NCI-H187 (cell line): ENCODE data around the gene CLEC16A.

Experiments used
- DNase-seq, 2 experiments: peaks; one replicate each; lab custom pipeline; 2025; lab: John Stamatoyannopoulos, UW

The CLEC16A gene

DNA sequence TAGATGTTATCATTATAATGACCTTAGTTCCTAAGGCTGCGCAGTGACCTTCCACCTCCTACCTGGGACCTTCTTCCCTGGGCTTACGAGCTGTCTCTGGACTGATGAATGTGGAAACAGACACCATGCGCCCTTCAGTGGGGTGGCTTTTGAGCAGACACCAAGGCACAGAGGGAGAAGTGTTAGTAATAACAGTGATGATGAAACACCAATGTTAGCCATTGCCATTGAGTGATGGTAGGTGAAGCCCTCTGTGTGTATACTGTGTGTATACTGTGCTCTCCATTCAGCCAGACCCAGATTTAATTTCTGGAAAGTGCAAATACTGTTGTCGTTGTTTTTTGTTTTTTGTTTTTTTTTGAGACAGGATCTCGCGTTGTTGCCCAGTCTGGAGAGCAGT lies 44.5 kb downstream of the CLEC16A start:
- no peak for DNase-seq

DNA sequence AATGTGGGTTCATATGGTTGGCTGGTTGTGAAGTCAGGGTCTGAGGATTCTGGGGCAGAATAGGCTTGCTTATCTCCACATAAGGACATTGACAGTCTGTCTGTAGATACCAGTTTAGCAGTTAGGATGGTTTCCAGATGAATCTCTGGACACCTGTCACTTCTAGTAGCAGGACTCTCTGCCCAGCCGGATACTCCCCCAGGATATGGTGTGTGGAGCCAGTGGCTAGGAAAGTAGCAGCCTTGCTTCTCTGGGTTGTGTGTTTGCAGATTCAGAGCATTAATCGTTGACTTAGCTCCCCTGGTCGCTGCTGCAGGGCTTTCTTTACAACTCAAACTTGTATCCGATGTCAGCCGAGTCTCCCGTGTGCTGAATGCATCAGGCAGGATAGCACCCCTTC lies 45.2 kb downstream of the CLEC16A start:
- no peak for DNase-seq

DNA sequence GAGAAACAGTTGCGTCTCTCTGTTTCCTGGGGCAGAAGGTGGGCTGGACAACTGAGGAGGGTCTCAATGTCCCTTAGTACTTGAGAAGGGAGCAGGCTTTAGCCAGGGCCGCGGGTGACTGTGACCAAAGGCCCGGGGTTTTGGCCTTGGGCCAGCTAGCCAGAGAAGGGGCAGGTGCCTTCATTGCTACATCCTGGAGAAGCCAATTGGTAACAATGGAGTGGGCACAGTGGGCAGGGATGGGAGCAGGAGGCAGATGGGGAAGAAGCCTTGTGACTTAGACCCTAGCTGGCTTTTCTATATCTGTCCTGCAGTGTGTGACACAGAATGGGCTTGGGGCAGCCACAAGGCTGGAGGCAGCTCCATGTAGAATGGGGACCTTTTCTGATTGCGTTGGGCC lies 46.0 kb downstream of the CLEC16A start:
- DNase-seq: no peak

DNA sequence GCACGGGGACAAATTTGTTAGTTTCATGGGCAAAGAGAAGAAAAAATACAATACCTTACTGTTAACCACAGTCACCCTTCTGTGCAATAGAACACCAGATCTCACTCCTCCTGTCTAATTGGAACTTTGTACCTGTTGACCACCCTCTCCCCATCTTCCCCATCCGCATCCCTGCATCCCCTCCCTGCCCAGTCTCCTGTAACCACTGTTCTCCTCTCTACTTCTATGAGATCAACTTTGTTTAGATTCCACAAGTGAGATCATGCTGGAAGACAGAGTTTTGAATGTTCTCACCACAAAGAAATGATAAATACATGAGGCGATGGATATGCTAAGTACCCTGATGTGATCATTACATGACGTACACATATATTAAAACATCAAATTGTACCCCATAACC lies 47.7 kb downstream of the CLEC16A start:
- DNase-seq: no peak

DNA sequence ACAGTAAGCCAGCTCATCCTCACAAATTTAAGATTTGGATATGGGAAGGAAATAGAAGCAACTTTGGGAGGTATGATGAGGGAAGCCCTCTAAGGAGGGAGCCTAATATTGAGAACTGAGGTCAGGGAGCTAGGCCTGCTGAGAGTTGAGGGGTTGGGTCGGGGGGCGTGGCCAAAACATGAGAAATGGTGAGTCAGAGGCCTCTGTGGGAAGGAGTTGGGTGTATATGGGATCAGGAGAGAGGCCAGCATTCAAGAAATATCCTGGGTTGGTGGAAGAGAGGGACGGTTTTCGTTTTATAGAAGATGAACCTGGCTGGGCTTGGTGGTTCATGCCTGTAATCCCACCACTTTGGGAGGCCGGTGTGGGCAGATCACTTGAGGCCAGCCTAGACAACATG lies 48.4 kb downstream of the CLEC16A start:
- no peak for DNase-seq

DNA sequence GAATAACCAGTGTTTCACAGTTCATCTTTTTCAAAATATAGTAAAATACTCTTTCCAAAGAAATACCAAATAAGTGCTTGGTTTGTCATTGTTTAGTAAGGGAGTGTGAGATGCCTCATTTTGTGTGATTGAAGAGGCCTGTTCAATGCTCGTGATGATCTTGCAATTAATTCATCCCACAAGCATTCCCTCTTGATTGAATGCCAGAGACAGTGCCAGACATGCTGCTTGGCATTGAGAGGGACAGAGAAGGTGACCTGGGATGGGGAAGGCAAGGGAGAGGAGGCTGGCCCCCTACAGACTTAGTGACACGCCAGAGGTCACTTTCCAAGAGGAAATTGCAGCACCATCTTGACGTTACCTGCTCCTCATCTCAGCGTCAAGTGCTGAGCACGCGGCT lies 49.3 kb downstream of the CLEC16A start:
- DNase-seq: no peak

DNA sequence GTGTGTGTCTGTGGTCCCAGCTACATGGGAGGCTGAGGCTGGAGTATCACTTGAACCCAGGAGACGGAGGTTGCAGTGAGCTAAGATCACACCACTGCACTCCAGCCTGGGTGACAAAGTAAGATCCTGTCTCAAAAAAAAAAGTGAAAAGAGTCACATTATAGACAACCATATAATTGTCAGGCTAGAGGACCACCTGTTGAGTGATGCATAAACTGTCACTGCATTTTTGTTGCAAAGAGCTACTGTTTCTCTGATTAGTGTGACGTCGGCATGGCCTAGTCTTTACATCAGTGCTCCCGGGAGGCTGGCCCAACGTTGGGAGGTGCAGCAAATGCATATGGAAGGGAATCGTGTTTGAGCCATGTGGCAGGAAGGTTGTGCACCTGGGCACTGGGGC lies 50.2 kb downstream of the CLEC16A start:
- DNase-seq: no peak

DNA sequence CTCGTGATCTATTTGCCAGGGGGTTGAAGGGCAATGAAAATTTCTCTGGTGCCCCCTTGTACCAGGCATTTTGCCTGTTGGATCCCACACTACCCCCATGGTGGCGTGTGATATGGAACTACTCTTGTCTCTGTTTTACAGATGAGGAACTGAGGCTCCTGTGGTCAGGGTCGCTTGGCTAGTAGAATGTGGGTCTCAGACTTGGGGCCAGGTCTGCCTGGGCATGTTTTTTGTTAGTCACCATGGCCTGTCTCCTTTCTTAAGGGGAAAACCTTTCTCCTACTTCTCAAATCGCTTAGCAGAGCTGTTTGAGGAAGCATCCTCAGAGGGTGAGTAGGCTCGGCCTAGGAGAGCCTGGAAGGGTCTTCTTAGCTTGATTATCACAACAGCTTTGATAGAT lies 51.2 kb downstream of the CLEC16A start:
- no peak for DNase-seq

DNA sequence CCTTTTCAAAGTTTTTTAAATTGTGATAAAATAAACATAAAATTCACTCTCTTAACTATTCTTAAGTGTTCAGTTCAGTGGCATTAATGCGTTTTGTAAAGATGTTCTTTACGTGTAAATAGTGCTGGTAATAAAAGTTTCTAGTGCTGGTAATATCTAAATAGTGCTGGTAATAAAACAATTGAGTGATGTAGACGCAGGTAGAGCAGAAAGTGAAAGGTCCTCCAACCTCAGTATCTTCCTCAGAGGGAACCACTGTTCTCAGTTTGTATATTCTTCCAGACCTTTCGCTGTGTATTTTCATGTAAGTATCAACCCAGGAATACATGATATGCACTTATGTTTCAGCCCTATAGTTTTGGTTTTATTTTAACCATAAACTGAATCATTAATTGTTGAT lies 53.1 kb downstream of the CLEC16A start:
- DNase-seq: no peak

DNA sequence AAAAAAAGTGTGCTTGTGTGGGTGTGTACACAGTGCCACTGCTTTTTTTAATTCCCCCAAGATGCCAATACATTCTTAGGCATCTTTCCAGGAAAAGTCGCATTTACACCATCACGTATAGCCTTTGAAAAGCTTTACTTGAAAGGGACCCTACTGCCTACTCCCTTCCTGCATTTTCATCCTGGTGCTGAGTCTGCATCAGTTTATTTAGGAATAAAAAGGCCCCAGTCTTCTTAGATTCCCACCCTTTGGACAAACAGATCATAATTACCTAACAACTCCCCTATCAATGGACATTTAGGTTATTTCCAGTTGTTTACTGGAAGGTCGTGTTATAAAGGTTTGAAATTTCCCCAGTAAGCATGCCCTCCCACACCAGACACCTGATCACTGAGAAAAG lies 54.9 kb downstream of the CLEC16A start:
- DNase-seq: no peak

DNA sequence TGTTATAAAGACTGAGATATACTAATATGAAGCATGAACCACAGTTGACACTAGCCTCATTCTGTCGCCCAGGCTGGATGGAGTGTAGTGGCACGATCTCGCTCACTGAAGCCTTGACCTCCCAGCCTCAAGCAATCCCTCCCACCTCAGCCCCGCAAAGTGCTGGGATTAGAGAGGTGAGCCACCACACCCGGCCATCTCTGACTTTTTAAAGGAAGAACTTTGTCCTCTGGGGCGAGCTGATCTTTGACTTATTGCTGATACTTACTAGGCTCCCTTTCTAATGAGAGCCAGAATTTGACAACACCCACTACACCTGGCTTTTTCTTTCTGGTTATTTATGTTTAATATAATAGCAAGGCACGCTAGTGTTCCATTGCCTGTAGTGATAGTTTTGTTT lies 57.2 kb downstream of the CLEC16A start:
- no peak for DNase-seq

DNA sequence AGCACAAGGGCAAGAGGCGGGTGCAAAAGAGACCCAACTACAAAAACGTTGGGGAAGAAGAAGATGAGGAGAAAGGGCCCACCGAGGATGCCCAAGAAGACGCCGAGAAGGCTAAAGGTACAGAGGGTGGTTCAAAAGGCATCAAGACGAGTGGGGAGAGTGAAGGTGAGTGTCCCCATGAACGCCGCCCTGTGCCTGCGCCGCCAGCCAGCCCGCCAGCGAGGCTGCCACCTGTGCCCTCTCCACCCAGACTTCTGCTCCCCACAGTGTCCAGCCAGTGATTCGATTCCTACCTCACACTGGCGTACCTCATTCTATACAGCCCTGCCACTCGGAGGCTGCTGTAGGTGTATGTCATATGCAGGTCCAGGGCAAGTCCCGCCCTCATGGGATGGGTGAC lies 58.8 kb downstream of the CLEC16A start:
- DNase-seq: no peak

DNA sequence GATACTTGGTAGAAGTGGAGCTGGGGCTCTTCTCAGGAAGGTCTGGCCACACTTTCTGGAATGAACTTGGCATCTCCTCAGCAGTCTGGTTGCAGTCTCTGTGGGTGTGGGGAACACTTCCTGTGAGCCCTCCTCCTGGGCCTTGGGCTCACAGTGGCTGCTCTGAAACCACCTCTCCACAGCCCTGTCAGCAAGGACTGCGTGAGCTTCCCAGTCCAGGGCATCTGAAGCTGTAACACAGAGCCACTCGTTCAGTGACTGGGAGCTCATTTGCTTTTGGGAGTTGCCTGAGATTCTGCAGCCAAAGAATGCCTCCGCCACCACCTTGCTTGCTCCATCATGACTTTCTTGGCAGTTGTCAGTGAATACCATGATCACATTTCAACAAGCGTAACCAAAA lies 60.0 kb downstream of the CLEC16A start:
- DNase-seq: no peak

DNA sequence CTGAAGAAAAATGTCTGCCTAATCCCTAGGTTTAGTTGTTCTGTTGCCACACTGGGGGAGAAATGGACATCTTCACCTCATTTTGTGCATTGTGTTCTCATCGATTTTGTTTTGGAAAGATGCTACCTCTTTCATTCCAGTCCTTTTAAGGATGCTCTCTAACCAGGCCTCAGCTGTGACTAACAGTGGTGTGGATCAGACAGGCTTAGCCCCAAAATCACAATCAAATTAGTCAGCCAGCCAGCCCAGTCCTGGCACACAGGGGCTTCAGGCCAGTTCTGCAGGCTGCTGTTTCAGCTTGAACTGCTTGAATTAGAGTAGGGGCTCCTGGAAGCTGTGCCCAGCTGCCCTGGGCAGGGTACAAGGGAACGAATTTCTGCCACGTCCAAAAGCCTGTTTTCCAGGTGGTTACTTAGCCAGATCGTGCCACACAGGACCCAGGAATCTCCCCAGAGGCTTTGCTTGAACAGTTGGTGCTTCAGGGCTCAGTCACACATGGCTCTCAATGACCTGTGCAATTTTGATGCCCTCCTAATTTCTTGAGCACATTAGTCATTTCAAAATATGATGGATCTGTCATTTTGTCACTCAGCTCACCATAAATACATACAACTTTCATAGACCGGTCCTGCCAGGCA lies 60.7 kb downstream of the CLEC16A start:
- no peak for DNase-seq

DNA sequence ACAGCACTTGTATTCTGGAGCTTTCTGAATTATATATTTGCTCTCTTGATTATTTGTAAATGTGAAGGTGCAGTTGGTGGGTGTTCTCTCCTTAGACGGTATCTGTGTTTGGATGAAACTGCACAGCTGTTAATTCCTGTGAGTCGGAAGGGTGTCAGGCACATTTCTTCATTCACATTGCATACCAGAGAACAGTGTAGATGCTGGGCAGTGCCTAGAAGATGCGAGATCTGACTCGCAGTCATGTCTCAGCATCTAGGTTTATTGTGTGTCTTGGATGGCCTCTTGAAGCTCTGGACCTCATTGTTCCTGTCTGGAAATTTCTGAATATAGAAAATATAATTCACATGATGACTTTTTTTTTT lies 61.2 kb downstream of the CLEC16A start:
- no peak for DNase-seq

DNA sequence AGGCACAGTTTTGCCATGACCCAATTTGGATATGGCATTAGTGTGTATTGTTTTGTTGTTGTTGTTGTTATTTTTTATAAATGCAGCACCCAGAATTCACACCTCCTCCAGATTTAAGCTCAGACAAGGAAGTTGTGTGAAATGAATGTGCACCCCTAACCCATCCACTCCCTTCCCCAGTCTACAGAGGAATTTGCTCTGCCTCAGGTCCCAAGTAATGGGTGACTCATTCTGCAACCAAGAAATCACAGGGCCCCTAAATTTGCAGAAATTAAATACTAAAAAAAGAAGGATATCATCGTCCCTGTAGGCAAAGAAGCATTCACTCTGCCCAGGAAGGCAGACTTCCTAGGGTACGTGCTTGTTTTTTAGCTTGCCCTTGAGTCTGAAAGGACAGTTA lies 62.3 kb downstream of the CLEC16A start:
- no peak for DNase-seq

DNA sequence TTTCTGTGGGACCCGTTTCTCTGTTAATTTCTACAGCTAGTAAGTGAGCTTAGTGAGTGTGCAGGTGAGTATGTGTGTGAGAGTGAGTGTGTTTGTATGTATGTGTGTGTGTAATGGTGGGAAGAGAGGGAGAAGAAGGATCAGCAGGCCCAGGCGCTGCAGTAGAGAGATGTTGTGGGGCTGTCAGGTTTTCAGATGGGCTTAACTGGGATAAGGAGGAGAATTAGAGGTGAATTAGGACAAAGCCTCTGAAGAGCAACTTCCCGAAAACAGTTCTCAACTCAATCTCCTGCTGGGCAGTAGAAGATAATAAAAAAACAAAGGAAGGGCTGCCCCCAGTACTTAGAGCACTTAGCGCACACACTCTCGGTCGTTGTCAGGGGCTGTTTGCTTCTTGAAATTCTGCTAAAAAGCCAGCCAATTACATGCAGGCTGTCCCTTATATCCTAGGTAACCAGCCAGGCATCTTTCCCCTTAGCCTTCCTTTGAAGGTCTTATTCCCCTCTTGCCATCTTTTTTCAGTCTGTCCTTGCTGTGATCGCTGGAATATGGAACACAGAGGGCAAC lies 63.4 kb downstream of the CLEC16A start:
- DNase-seq: no peak

DNA sequence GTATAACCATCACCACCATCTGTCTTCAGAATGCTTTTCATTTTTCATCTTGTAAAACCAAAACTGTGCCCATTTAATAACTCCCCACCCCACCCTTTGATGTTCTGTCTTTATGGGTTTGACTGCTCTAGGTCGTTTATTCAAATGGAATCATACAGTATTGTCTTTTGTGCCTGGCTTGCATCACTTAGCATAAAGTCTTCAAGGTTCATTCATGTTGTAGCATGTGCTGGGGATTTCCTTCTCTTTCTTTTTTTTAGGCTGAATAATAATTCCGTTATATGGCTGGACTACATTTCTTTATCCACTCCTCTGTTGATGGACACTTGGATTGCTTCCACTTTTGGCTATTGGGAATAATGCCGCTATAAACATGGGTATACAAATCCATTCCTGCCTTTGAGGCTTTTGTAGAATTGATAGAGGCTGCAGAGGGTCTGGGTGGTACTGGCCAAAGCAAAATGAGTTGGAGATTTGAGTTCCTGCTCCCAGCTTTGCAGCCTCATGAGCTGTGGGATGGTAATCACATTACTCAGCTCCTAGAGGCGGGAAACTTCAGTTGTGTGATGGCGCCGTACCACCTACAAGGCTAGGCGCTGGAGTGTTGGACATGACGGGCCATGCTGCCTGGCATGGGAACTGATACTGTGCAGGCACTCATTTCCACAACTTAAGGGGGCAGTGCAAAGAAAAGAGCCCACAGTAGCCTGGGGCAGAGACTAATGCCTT lies 64.8 kb downstream of the CLEC16A start:
- DNase-seq: no peak

DNA sequence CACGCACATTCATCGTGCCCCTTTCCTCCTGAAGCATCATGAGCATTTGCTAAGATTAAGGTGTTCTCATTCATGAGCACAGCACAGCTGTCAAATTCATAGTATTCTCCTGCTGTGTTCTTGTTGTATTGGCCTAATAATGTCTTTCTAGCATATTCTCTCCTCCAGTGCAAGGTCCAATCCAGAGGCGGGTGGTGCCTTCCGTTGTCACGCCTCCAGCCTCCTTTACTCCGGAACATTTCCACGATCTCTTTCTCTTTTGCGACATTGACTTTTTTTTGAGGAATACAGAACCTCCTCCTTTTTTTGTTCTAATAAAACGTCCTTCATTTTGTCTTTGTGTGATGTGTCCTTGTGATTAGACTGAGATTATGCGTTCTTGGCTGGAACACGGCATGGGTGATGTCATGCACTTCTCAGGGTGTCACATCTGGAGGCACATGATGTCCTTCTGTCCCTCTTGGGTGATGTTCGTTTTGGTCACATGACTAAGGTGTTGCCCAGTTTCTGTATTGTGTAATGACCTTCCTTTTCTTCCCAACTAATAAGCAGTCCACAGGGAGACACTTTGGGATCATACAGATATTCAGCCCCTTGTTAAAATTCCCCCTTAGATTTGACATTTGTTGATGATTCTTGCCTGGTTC lies 66.3 kb downstream of the CLEC16A start:
- DNase-seq: no peak

DNA sequence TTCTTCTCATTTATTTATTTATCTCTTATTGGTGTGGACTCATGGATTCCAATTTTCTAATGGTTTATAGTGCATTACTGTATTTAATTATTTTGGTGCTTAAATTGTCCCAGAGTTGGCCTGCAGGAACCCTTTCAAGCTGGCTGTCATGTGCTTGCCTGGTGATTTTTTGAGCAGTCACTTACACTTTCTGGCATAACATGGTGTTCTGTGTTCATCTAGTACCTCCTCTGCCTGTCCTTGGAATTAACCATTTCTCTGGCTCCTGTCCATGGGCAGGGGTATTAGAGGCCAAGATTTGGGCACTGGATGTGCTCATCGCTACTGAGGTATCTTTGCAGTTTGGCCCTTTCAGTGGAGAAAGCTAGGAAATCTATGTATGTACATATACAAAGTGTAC lies 67.0 kb downstream of the CLEC16A start:
- no peak for DNase-seq

DNA sequence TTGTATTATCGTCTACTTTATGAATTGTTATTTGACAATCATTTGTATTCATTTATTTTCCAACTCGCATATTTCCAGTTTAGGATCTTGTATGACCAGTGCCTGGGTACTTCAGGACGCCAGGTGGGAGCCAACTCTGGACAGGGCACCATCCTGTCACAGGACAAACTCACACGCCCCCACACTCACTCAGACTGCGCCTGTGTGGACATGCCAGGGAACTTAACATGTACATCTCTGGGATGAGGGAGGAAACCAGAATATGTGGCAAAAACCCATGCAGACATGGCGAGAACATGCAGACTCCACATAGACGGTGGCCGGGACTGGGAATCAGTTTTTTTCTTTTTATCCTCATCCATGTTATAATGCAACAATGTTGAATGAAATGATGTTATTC lies 68.5 kb downstream of the CLEC16A start:
- no peak for DNase-seq

DNA sequence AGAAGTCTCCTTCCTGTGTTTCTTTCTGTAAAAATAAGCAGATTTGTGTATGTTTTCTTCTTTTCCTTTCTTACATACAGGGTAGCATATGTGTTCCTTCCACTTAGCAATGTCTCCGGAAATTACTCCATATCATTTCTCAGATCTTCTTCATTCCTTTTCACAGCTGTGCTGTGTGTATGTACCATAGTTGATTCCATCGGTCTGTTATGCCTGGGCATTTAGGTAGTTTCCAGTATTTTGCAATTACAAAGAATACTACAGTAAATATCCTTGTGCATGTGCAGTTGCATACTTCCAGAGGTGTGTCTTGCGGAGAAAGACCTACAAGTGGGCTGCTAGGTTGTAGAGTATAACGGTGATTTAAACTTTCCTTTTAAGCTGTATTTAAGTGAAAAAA lies 69.8 kb downstream of the CLEC16A start:
- no peak for DNase-seq

DNA sequence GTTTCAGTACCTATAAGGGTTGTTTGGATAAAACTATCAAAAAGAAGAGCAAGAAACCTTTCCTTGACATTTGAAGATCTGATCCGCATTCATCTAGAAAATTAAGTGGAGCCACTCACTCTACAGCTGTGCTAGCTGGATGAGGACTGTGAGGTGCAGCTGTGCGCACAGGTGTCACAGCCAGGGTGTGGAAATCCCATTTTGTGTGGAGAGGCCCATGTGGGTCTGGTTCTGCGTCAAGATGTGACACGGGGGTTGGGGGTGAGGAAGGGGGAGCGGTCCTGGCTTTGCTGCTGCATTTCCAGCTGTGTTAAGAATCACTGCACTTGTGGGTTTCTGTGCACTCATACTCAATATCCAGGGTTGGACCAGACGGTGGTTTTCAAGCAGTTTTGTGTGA lies 70.7 kb downstream of the CLEC16A start:
- DNase-seq: no peak
